Adrenal gland (tissue), 12 donors: ENCODE results near the gene NTHL1. TPM values are rescaled to one million over a fixed set of nuclear protein-coding genes. Genes with fewer than 3 reads are reported as not detected.

ENCODE experiments used
- DNase-seq, 7 donors: peaks; one replicate each; pipeline ENCODE4 v3.0.0-alpha.2; 2019 to 2020
- H3K27ac ChIP-seq, 5 donors: fragments of 200-600 bp; sonication (generic) in 4 of 5; 1 replicate in 3 of 5; 2 replicates in 2 of 5; pipeline versions ENCODE4 v1.5.1 to v1.8.0; 2016 to 2020; ENCODE audit warnings: mild to moderate bottlenecking in 1 of 5
- H3K27me3 ChIP-seq: fragments of 200-600 bp; 2 replicates; pipeline ENCODE4 v1.8.0; 2021
- H3K36me3 ChIP-seq, 2 donors: fragments of 200-600 bp; replicated peaks in 1 of 2; 1 replicate in 1 of 2; 2 replicates in 1 of 2; pipeline versions ENCODE4 v1.5.1 to v1.8.0; 2018 to 2022
- H3K4me1 ChIP-seq, 2 donors: fragments of 200-600 bp; replicated peaks in 1 of 2; 1 replicate in 1 of 2; 2 replicates in 1 of 2; pipeline versions ENCODE4 v1.5.1 to v1.8.0; 2018 to 2021
- H3K4me3 ChIP-seq, 4 donors: fragments of 200-600 bp; sonication (generic) in 3 of 4; one replicate each; pipeline ENCODE4 v1.5.1; 2016 to 2018
- H3K9me3 ChIP-seq, 3 donors: fragments of 200-600 bp; sonication (generic) in 1 of 3; replicated peaks in 1 of 3; 1 replicate in 2 of 3; 2 replicates in 1 of 3; pipeline versions ENCODE4 v1.5.1 to v1.8.0; 2016 to 2021
- CTCF ChIP-seq, 6 experiments: fragments of 450-650 bp in 4 of 6; fragments of 200-600 bp in 2 of 6; sonication (generic) in 1 of 6; IDR thresholded peaks; 1 replicate in 5 of 6; 2 replicates in 1 of 6; pipeline versions ENCODE4 v1.5.1 to v1.8.0; 2016 to 2021; ENCODE audit warnings: antibody characterized with exemption in 6 of 6, mild to moderate bottlenecking in 2 of 6, moderate library complexity in 1 of 6
- POLR2A ChIP-seq, 2 donors: fragments of 450-650 bp; IDR thresholded peaks; one replicate each; pipeline ENCODE4 v1.6.1; 2017; ENCODE audit warnings: antibody characterized with exemption in 2 of 2, mild to moderate bottlenecking in 2 of 2, moderate library complexity in 1 of 2
- WGBS, 4 donors: extraction: QIAGEN DNeasy Blood & Tissue Kit in 2 of 4; methylation state at CpG; one replicate each; pipeline versions ENCODE4 v1.1.5 to v1.1.7; 2013 to 2017; 5-methylcytosine and 5-hydroxymethylcytosine counted together
- intact Hi-C, 2 donors: fragments of 100-400 bp; cut with DNase I; formaldehyde crosslinking; loops; one replicate each; pipeline versions ENCODE4 v1.14.1 to v1.15.0; 2022 to 2023
- polyA plus RNA-seq, 3 donors: library from polyadenylated mRNA; stranded (reverse); fragments of 200-250 nt in 2 of 3; fragments of 350-450 nt in 1 of 3; fragmentation: Illumina TruSeq in 1 of 3; extraction: RNeasy Lipid Tissue Mini Kit (QIAGEN cat#74804) in 1 of 3; gene quantifications; one replicate each; pipeline ENCODE4 v1.2.3, GENCODE V29; 2013 to 2014
- total RNA-seq, 9 donors: library from RNA; depleted of rRNA in 4 of 9; stranded (reverse); fragments of >200 nt in 4 of 9; fragments of 120-200 nt in 1 of 9; fragmentation: NEBNext Ultra II Directional in 1 of 9; extraction: Animal tissue kit (Norgen Biotek cat#: 25700) in 1 of 9; gene quantifications; one replicate each; pipeline versions ENCODE4 v1.1.0 to v1.2.4, GENCODE V29; 2013 to 2023
- donor health status: healthy with polysubstance abuse.
- donor health status: Bipolar disorder and iron deficiency.
- donor health status: DM: yes; HTN: yes; CAD: no.
- donor health status: DM: no; HTN: no; CAD: no.
- donor health status: DM: no; HTN: no; CAD: no.
- donor health status: DM: yes; HTN: yes; CAD: no.

Gene NTHL1
- total and polyA plus RNA-seq, 12 donors = 1.5 to 36.6 (median 17.2) TPM

- no peaks in the 10 kb centered on the region for H3K4me1 ChIP-seq
- intact Hi-C loops = no loop called here
- no peak for DNase-seq
- H3K9me3 ChIP-seq = no peaks in the 10 kb centered on the region
- 86 to 95% (median 88%) methylated on average over 4 to 34 of the region's 34 CpGs for WGBS, 4 donors
- H3K36me3 ChIP-seq = peaks cover 0 to 67% of the 10 kb centered on the region in 2 donors
- TF ChIP-seq POLR2A (IDR thresholded peaks at IDR 0.05) = no peak
- no peak for TF ChIP-seq CTCF (IDR thresholded peaks at IDR 0.05)
- H3K27ac ChIP-seq = no peak overlapping the region
- H3K4me3 ChIP-seq = no peak overlapping the region
- H3K27me3 ChIP-seq = no peaks in the 10 kb centered on the region
Measured at GRCh38 chr16:2071454-2072202, 24.0 kb upstream of the NTHL1 start.

- 92 to 94% (median 93%) methylated on average over 18 to 29 of the region's 29 CpGs for WGBS, 4 donors
- no peaks in the 10 kb centered on the region for H3K27me3 ChIP-seq
- no peak overlapping the region for H3K4me3 ChIP-seq
- H3K36me3 ChIP-seq = peaks cover 0 to 67% of the 10 kb centered on the region in 2 donors
- TF ChIP-seq POLR2A (IDR thresholded peaks at IDR 0.05) = no peak
- TF ChIP-seq CTCF (IDR thresholded peaks at IDR 0.05) = no peak
- intact Hi-C loops = no loop called here
- no peak overlapping the region for H3K27ac ChIP-seq
- no peaks in the 10 kb centered on the region for H3K9me3 ChIP-seq
- no peaks in the 10 kb centered on the region for H3K4me1 ChIP-seq
- DNase-seq = no peak
Measured at GRCh38 chr16:2070576-2071453, 23.2 kb upstream of the NTHL1 start.

GRCh38 chr16:2066139-2066538 lies 18.5 kb upstream of the NTHL1 start:
- intact Hi-C loops = no loop called here
- no peak overlapping the region for H3K4me3 ChIP-seq
- no peak overlapping the region for H3K27ac ChIP-seq
- H3K27me3 ChIP-seq = no peaks in the 10 kb centered on the region
- no peak for DNase-seq
- no peak for TF ChIP-seq POLR2A (IDR thresholded peaks at IDR 0.05)
- TF ChIP-seq CTCF (IDR thresholded peaks at IDR 0.05) = no peak
- peaks cover 0 to 56% of the 10 kb centered on the region in 2 donors for H3K36me3 ChIP-seq
- 95 to 98% (median 96%) methylated on average over 10 to 11 of the region's 11 CpGs for WGBS, 4 donors
- no peaks in the 10 kb centered on the region for H3K9me3 ChIP-seq
- H3K4me1 ChIP-seq = no peaks in the 10 kb centered on the region

GRCh38 chr16:2064368-2064945 lies 16.8 kb upstream of the NTHL1 start:
- Histone ChIP-seq H3K27ac (no peak overlapping the region), H3K4me1 (no peaks in the 10 kb centered on the region), H3K4me3 (no peak overlapping the region), H3K9me3 (no peaks in the 10 kb centered on the region), H3K27me3 (no peaks in the 10 kb centered on the region), H3K36me3 (peaks cover 0 to 61% of the 10 kb centered on the region in 2 donors)
- WGBS, 4 donors = 89 to 97% (median 93%) methylated on average over 4 to 16 of the region's 16 CpGs
- TF ChIP-seq POLR2A (IDR thresholded peaks at IDR 0.05) (no peak), CTCF (IDR thresholded peaks at IDR 0.05) (no peak)
- intact Hi-C loops = no loop called here
- no peak for DNase-seq
